Measurements from ENCODE around the gene LRCH1. TPM values are rescaled to one million over a fixed set of nuclear protein-coding genes. Genes with fewer than 3 reads are reported as not detected.

The LRCH1 gene
- total RNA-seq, 2 experiments from 2014 or later: 16.7 to 27.8 TPM

DNA sequence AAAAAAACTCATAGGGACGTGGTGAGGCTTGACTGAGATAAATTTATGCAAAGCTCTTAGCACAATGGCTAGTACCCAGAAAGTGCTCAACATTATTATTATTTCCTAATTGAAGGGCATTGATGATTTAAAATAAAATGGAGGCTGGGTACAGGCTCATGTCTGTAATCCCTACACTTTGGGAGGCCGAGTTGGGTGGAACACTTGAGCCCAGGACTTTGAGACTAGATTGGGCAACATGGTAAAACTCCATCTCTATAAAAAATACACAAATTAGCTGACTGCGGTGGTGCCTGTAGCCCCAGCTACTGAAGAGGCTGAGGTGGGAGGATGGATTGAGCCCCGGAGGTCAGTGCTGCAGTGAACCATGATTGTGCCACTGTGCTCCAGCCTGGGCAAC is 49.6 kb downstream of the LRCH1 start:
- no peak overlapping the region for H3K4me3 ChIP-seq (ENCODE audit: low read depth, low read length, poor library complexity, severe bottlenecking)
- no peak overlapping the region for H2AFZ ChIP-seq (ENCODE audit: low read length)
- BruUV-seq (replicated peaks): no TSS peak
- peaks cover 7% of the 10 kb centered on the region; the same call in 1 of the 2 replicates for H3K9me3 ChIP-seq (ENCODE audit: low read length)
- no peaks in the 10 kb centered on the region for H3K9me2 ChIP-seq (ENCODE audit: insufficient read depth, low read length)
- DNase-seq (ENCODE audit: low spot score): no peak
- H3K79me2 ChIP-seq (ENCODE audit: insufficient read depth, low read depth, low read length): peaks cover 98% of the 10 kb centered on the region
- intact Hi-C loops (cut with micrococcal nuclease; ENCODE audit: unreplicated experiment): loop anchor here (2.0 kb wide), 1 partner anchor 114 kb away; no protein-coding TSS in a partner anchor
- H3K36me3 ChIP-seq (ENCODE audit: insufficient read depth, low read length): peaks cover 4% of the 10 kb centered on the region; the same call in 1 of the 2 replicates
- TF ChIP-seq, protein P1, sequence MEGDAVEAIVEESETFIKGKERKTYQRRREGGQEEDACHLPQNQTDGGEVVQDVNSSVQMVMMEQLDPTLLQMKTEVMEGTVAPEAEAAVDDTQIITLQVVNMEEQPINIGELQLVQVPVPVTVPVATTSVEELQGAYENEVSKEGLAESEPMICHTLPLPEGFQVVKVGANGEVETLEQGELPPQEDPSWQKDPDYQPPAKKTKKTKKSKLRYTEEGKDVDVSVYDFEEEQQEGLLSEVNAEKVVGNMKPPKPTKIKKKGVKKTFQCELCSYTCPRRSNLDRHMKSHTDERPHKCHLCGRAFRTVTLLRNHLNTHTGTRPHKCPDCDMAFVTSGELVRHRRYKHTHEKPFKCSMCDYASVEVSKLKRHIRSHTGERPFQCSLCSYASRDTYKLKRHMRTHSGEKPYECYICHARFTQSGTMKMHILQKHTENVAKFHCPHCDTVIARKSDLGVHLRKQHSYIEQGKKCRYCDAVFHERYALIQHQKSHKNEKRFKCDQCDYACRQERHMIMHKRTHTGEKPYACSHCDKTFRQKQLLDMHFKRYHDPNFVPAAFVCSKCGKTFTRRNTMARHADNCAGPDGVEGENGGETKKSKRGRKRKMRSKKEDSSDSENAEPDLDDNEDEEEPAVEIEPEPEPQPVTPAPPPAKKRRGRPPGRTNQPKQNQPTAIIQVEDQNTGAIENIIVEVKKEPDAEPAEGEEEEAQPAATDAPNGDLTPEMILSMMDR (conservative IDR thresholded peaks at IDR 0.05; ENCODE audit: low read length): no peak
- no peak for TF ChIP-seq EZH2phosphoT487 (IDR thresholded peaks at IDR 0.05; ENCODE audit: borderline replicate concordance, low read depth, low read length)
- CTCF ChIA-PET (ENCODE audit: unreplicated experiment): interaction anchor here (0.7 to 2.1 kb wide), 5 partner anchors 9 to 51 kb away, joined by 3 to 11 read pairs (median 5); no protein-coding TSS in a partner anchor
- peaks cover 93% of the 10 kb centered on the region for H3K4me1 ChIP-seq (ENCODE audit: insufficient read depth, low read length, poor library complexity, severe bottlenecking)
- 0 out of 2 replicates have a peak, but pooled peaks cover 7% of the 10 kb centered on the region for H4K20me1 ChIP-seq (ENCODE audit: insufficient read depth, low read length)
- H3K4me2 ChIP-seq (ENCODE audit: low read length): peak overlapping the region; percentile 90
- H3K27ac ChIP-seq (ENCODE audit: low read depth, low read length, poor library complexity, severe bottlenecking): peak overlapping the region; percentile 98
- POLR2A ChIA-PET: interaction anchor here (0.8 to 3.3 kb wide), 17 partner anchors 8 to 198 kb away, joined by 3 to 18 read pairs (median 6); no protein-coding TSS in a partner anchor

DNA sequence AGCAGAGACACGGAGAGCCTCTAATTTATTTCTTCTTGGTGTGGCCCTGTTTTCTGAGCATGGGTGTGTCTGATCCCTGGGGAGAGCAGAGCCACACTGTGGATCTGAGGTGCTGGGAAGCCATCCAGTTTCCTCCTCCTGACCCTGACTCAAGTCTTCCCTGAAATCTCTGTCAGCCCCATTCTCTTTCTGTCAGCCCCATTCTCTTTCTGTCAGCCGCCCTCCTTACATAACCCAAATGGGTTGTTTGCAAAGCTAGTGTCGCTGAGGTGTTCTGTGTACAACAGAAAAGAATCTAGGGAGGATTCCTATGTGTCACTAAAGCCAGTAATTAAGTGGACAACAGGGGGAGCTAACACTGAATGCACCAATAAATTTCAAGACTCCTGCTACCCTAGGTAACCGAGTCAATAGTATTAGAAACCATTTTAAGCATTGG is 50.2 kb downstream of the LRCH1 start:
- no TSS peak for BruUV-seq (replicated peaks)
- H3K79me2 ChIP-seq (ENCODE audit: insufficient read depth, low read depth, low read length): peaks cover 98% of the 10 kb centered on the region
- no peak overlapping the region for H3K4me2 ChIP-seq (ENCODE audit: low read length)
- H2AFZ ChIP-seq (ENCODE audit: low read length): no peak overlapping the region
- no peak for TF ChIP-seq EZH2phosphoT487 (IDR thresholded peaks at IDR 0.05; ENCODE audit: borderline replicate concordance, low read depth, low read length)
- TF ChIP-seq, protein P1 (conservative IDR thresholded peaks at IDR 0.05; ENCODE audit: low read length): peak; percentile 80
- no peak overlapping the region for H3K4me3 ChIP-seq (ENCODE audit: low read depth, low read length, poor library complexity, severe bottlenecking)
- H3K36me3 ChIP-seq (ENCODE audit: insufficient read depth, low read length): peaks cover 4% of the 10 kb centered on the region; the same call in 1 of the 2 replicates
- peaks cover 7% of the 10 kb centered on the region; the same call in 1 of the 2 replicates for H3K9me3 ChIP-seq (ENCODE audit: low read length)
- H3K9me2 ChIP-seq (ENCODE audit: insufficient read depth, low read length): no peaks in the 10 kb centered on the region
- ChIA-PET CTCF (ENCODE audit: unreplicated experiment) (interaction anchor here (0.5 to 2.1 kb wide), 2 partner anchors 9 to 20 kb away, joined by 3 to 9 read pairs; no protein-coding TSS in a partner anchor), POLR2A (interaction anchor here (1.5 to 2.8 kb wide), 5 partner anchors 12 to 52 kb away, joined by 5 to 17 read pairs (median 8); no protein-coding TSS in a partner anchor)
- peak; percentile 53 for DNase-seq (ENCODE audit: low spot score)
- intact Hi-C loops (cut with micrococcal nuclease; ENCODE audit: unreplicated experiment): loop anchor here (2.0 kb wide), 1 partner anchor 114 kb away; no protein-coding TSS in a partner anchor
- H4K20me1 ChIP-seq (ENCODE audit: insufficient read depth, low read length): peaks cover 10% of the 10 kb centered on the region; the same call in 1 of the 2 replicates
- H3K27ac ChIP-seq (ENCODE audit: low read depth, low read length, poor library complexity, severe bottlenecking): peak overlapping the region; percentile 9
- peaks cover 93% of the 10 kb centered on the region for H3K4me1 ChIP-seq (ENCODE audit: insufficient read depth, low read length, poor library complexity, severe bottlenecking)
